HG02852 (cell line): ENCODE measurements around the gene HOXD12.

Experiments
- ATAC-seq: cut with Tn5 transposase; IDR thresholded peaks from one replicate; pipeline ENCODE4 v1.9.1; 2021; ENCODE audit warnings: mild to moderate bottlenecking, moderate library complexity; ENCODE audit not compliant: unreplicated experiment

The HOXD12 gene

DNA sequence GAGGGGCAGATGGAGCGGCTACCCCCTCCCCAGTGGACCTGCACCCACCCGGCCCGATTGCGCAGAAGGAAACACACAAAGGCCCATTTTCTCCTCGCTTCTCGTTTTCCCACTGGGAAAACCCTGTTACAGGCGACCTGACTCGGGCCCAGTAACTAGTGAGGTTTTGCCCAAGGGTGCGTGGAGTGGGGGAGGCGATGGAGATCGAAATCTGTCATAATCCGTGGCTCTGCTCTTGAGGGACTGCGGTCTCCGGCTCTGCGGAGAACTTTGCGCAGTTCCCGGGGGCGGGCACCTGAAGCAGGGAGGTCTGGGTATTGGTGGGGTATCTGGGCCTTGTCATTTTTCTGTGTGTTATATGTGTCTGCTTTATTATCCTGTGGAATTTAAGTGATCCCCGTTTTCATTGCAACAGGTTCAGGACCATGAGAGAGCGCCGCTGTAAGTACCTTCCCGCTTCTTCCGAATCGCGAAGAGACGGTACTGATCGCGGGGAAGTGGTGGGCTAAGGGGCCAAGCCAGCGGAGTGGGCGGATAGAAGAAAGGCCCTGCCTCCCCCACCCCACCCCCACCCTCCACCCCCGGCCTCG, 47.7 kb downstream of the HOXD12 start:
- ATAC-seq = no peak

DNA sequence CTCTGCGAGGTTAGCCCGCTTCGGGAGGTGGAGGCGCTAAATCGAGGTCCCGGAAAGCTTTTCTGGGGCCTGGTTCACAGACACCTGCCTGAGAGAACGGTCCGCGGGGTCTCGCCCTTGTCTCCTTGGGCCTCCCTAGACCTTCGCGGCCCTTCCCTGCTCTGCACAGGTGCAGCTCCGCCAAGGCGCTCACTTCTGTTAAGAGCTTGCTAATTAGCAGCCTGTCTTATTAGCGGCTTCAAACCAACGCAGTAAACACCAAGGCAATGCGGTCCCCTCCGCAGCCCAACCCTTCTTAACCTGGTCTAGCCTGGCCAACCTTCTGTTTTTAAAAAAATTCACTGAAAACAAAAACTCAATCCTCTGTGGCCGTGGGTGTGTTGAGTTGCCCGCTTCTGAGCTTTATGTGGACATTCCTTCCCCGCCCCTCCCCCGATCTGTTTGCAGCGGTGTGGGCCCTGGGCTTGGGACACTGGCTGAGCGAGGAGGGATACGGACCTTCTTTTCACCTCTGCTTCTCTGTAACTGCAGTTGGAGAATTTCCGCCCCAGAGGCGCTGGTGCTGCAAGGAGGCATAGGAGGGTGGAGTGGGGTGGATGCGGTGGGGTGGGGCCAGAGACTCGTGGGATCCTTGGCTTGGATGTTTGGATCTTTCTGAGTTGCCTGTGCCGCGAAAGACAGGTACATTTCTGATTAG, 48.4 kb downstream of the HOXD12 start:
- no peak for ATAC-seq

DNA sequence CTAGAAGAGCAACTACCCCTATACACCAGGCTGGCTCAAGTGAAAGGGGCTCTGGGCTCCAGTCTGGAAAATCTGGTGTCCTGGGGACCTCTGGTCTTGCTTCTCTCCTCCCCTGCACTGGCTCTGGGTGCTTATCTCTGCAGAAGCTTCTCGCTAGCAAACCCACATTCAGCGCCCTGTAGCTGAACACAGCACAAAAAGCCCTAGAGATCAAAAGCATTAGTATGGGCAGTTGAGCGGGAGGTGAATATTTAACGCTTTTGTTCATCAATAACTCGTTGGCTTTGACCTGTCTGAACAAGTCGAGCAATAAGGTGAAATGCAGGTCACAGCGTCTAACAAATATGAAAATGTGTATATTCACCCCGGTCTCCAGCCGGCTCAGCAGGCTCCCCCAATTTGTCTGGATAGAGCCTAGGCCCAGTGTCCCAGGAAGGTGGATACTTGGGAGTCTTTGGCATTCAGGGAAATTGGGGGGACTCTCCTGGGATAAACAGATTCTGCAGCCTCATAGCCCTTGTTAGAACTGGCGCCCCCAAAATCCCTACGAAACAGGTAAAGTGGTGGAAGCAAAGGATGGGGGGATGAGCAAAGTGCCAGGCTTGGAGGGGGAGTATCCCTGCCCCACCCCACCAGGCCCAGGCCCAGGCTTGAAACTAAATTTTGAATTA, 49.3 kb downstream of the HOXD12 start:
- ATAC-seq = no peak

DNA sequence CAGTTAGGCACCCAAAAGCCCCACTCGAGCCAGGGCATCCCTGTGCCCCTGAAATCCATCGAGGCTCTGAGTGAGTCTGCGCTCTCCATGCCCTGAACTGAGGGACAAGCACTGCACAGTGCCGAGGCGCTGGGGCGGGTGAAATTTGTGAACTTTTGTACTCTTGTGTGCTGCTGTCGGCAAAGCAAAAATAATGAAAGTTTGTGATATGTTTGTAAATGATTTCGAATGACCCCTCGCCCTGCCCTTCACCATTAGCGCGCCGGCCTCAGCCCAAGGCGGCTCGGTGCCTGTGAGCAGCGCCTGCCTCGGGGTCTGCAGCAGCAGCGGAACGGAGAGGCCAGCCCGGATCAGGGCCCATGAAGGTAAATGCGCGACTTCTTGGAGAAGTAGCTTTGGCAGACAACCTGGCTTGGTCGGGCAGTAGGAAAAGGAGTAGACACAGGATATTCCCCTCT, 49.9 kb downstream of the HOXD12 start:
- ATAC-seq = no peak

DNA sequence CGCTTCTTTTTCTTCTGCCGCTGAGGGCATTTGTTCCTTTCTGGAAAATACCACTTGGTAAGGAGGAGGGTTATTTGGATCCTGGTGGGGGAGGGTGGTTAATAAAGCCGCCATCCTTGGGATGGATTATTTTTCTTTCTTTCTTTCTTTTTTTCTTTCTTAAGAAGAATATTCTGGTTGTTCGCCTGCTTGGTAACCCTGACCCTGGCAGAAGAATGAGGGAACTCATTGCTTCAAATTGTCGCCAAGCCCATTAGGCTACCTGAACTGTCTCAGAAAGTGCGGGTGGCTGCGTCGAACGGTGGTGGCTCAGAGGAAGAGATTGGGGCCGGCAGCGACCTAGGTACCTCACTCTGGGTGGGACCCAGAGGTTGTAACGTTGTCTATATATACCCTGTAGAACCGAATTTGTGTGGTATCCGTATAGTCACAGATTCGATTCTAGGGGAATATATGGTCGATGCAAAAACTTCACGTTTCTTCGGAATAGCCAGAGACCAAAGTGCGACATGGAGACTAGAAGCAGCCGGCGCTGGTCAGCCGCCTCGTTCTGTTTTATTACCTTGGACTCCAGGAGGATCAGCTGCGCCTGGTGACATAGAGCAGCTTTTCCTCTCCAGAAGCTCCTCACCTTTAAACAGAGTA, 50.5 kb downstream of the HOXD12 start:
- ATAC-seq = no peak

DNA sequence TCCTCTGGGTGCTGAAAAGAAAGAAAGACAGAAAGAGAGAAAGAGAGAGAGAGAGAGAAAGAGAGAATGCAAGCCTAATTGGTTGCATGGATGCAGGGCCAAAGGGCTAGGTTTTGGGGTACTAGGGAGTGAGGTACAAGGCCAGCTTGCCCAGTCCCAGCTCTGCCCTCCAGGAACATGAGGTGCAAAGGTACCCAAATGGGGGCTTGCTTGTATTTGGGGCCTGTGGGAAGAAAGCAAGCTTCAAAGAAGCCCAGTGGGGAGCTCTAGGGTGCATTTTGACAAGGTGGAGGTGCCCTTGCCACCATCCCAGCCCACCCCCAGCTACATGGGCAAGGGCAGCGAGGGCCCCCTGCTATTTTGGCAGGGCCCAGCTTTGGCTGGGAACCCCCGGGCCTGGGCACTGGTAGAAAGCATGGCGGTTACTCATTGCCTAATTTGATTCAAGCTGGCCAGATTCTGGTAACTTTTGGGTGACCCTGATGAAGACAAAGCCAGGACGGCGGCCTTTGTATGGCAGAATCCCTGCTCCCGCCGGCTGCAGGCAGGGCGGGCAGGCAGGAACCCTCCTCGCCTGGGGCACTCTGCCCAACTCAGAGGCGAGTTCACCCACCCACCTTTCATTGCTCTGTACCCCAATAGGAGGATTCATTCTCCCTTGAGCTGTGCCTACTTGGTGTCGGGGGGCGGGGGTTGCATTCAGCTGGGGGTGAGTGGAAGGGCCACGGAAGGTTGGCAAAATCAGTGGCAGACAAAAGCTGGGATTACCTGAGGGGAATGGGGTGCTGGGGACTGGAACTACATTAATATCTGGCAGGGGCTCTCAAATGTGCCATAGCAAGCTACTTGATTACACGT, 51.2 kb downstream of the HOXD12 start:
- ATAC-seq = no peak

DNA sequence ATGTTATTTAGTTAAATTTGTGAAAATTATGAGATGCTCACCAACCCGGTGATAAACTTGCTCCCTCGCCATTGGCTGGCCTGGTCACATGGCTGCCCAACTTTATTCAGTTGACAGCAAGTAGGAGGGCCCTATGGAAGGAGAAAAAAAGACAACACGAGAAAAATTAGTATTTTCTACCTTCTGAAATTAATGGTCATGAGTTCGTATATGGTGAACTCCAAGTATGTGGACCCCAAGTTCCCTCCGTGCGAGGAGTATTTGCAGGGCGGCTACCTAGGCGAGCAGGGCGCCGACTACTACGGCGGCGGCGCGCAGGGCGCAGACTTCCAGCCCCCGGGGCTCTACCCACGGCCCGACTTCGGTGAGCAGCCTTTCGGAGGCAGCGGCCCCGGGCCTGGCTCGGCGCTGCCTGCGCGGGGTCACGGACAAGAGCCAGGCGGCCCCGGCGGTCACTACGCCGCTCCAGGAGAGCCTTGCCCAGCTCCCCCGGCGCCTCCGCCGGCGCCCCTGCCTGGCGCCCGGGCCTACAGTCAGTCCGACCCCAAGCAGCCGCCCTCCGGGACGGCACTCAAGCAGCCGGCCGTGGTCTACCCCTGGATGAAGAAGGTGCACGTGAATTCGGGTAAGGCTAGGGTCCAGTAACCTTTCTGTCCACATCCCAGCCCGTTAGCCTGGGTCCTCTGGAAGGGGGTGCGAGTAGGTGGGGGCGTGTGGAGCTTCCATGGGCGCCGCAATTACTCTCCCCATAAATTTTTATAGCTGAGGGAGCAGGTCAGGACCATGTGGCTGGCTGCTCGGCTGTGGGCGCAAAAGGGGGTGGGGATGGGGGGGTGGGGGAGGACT, 52.1 kb downstream of the HOXD12 start, which contains the start of gene HOXD4:
Gene HOXD4 (plus strand): TSS at position 109 of the 846 bp plus-strand sequence. CDS start 84 bp downstream, at position 193.
- ATAC-seq = no peak
